PC-9 (cell line): Measurements from ENCODE around the gene HELZ.

Source experiments
- CTCF ChIP-seq: fragments of 200-600 bp; sonication (generic); conservative IDR thresholded peaks from 2 replicates; pipeline ENCODE4 v1.6.1; 2017; ENCODE audit warnings: mixed run types, antibody characterized with exemption, mild to moderate bottlenecking, moderate library complexity
- EZH2 ChIP-seq: fragments of 200-600 bp; sonication (generic); IDR thresholded peaks from 2 replicates; pipeline ENCODE4 v1.8.0; 2017; ENCODE audit warnings: antibody characterized with exemption, low read depth

GRCh38 chr17:67245694-67246402, 852 bp upstream of the HELZ start:
- no peak for TF ChIP-seq CTCF
- TF ChIP-seq EZH2 = no peak
